ENCODE data around the gene DLGAP1. TPM values are rescaled to one million over a fixed set of nuclear protein-coding genes. Genes with fewer than 3 reads are reported as not detected.

The DLGAP1 gene
- total and polyA plus RNA-seq, 4 donors = 0.54 to 11.8 (median 3.1) TPM

DNA sequence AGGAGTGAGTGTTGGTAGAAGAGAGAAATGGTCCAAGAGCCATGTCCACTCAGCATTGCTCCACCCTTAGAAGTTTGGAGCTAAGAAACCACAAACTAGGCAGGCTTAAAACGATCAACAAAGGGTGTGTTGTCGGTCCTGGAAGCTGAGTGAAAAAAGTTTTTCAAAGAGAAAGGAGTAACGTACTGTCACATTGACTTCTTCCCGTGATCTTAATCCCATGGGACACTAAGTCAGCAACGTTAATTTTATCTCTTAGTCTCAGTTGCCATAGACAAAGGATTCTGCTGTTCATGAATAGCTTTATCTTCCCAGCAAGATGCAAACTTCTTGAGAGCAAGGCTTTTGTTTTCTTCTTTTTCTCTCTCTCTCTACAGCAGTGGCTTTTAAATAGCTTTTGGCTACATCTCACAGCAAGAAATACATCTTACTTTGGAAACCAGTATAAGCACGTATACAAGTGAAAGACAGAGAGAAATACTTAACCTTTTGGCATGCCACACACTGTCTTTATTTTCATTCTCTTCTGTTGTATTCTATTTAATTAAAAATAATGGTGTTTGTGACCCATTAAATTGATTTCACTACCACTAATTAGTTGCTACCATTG, 627.8 kb downstream of the DLGAP1 start:
- DNase-seq = no peak
- Histone ChIP-seq H3K9me3 (ENCODE audit: control insufficient read depth in 4 of 4, insufficient read depth in 3 of 4, low read length in 3 of 4) (no peaks in the 10 kb centered on the region), H3K4me3 (no peak overlapping the region), H3K27ac (ENCODE audit: low read depth in 1 of 2, low read length in 1 of 2) (no peak overlapping the region), H3K27me3 (ENCODE audit: control insufficient read depth in 3 of 3, insufficient read depth in 3 of 3, low read length in 2 of 3) (no peaks in the 10 kb centered on the region), H3K9ac (ENCODE audit: insufficient read depth in 1 of 2, low read length in 2 of 2) (no peak overlapping the region), H3K4me1 (ENCODE audit: control insufficient read depth in 5 of 5, insufficient read depth in 5 of 5, low read length in 5 of 5) (peaks cover 0 to 2% (median 0%) of the 10 kb centered on the region in 5 donors), H3K36me3 (ENCODE audit: control insufficient read depth in 4 of 4, insufficient read depth in 4 of 4, low read length in 4 of 4) (no peaks in the 10 kb centered on the region)
- ATAC-seq (ENCODE audit: insufficient read depth, low FRiP score) = no peak
- TF ChIP-seq, protein P1, sequence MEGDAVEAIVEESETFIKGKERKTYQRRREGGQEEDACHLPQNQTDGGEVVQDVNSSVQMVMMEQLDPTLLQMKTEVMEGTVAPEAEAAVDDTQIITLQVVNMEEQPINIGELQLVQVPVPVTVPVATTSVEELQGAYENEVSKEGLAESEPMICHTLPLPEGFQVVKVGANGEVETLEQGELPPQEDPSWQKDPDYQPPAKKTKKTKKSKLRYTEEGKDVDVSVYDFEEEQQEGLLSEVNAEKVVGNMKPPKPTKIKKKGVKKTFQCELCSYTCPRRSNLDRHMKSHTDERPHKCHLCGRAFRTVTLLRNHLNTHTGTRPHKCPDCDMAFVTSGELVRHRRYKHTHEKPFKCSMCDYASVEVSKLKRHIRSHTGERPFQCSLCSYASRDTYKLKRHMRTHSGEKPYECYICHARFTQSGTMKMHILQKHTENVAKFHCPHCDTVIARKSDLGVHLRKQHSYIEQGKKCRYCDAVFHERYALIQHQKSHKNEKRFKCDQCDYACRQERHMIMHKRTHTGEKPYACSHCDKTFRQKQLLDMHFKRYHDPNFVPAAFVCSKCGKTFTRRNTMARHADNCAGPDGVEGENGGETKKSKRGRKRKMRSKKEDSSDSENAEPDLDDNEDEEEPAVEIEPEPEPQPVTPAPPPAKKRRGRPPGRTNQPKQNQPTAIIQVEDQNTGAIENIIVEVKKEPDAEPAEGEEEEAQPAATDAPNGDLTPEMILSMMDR (IDR thresholded peaks at IDR 0.05; ENCODE audit: control extremely low read depth, extremely low read depth) = no peak
- 70 to 72% methylated on average over 6 of the region's 6 CpGs for whole genome bisulfite sequencing, 2 donors

DNA sequence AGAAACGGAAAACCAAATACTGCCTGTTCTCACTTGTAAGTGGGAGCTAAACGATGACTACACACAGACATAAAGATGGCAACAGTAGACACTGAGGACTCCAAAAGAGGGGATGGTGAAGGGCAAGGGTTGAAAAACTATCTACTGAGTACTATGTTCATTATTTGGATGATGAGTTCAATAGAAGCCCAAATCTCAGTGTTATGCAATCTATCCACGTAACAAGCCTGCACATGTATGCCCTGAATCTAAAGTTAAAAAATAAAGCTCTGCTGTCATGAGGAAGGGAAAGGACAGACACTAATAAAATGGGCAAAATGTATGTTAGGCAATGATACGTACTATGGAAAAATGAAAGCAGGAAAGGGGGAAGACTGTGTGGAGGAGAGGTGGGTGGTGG, 629.1 kb downstream of the DLGAP1 start:
- Histone ChIP-seq H3K27me3 (ENCODE audit: control insufficient read depth in 3 of 3, insufficient read depth in 3 of 3, low read length in 2 of 3) (no peaks in the 10 kb centered on the region), H3K27ac (ENCODE audit: low read depth in 1 of 2, low read length in 1 of 2) (no peak overlapping the region), H3K9me3 (ENCODE audit: control insufficient read depth in 4 of 4, insufficient read depth in 3 of 4, low read length in 3 of 4) (no peaks in the 10 kb centered on the region), H3K4me3 (no peak overlapping the region), H3K9ac (ENCODE audit: insufficient read depth in 1 of 2, low read length in 2 of 2) (no peak overlapping the region), H3K36me3 (ENCODE audit: control insufficient read depth in 4 of 4, insufficient read depth in 4 of 4, low read length in 4 of 4) (no peaks in the 10 kb centered on the region), H3K4me1 (ENCODE audit: control insufficient read depth in 5 of 5, insufficient read depth in 5 of 5, low read length in 5 of 5) (peaks cover 0 to 7% (median 0%) of the 10 kb centered on the region in 5 donors)
- DNase-seq (no peak), ATAC-seq (ENCODE audit: insufficient read depth, low FRiP score) (no peak)
- TF ChIP-seq, protein P1 (IDR thresholded peaks at IDR 0.05; ENCODE audit: control extremely low read depth, extremely low read depth) = no peak
- WGBS, 2 donors = 92% methylated on average over 4 of the region's 4 CpGs

DNA sequence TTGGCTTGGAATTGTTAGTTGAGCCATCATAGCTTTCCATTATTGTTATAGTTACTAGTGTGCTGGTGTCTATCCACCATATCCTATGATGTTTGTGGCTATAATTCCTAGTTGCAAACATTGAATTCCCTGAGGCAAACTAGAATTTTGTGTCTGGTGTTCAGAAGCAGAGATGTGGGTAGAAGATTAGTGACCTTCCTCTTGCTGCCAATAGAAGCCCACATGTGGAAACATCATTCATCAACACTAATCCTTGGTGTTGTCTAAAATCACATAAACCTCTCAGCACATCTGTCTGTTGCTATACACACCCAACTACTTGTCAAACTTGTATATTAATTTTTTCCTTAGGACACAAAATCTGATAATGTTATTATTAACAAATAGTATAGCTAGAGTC, 631.0 kb downstream of the DLGAP1 start:
- DNase-seq (no peak), ATAC-seq (ENCODE audit: insufficient read depth, low FRiP score) (no peak)
- Histone ChIP-seq H3K9ac (ENCODE audit: insufficient read depth in 1 of 2, low read length in 2 of 2) (no peak overlapping the region), H3K4me3 (no peak overlapping the region), H3K27ac (ENCODE audit: low read depth in 1 of 2, low read length in 1 of 2) (no peak overlapping the region), H3K4me1 (ENCODE audit: control insufficient read depth in 5 of 5, insufficient read depth in 5 of 5, low read length in 5 of 5) (peaks cover 0 to 7% (median 0%) of the 10 kb centered on the region in 5 donors), H3K36me3 (ENCODE audit: control insufficient read depth in 4 of 4, insufficient read depth in 4 of 4, low read length in 4 of 4) (no peaks in the 10 kb centered on the region), H3K27me3 (ENCODE audit: control insufficient read depth in 3 of 3, insufficient read depth in 3 of 3, low read length in 2 of 3) (no peaks in the 10 kb centered on the region), H3K9me3 (ENCODE audit: control insufficient read depth in 4 of 4, insufficient read depth in 3 of 4, low read length in 3 of 4) (no peaks in the 10 kb centered on the region)
- TF ChIP-seq, protein P1 (IDR thresholded peaks at IDR 0.05; ENCODE audit: control extremely low read depth, extremely low read depth) = no peak

DNA sequence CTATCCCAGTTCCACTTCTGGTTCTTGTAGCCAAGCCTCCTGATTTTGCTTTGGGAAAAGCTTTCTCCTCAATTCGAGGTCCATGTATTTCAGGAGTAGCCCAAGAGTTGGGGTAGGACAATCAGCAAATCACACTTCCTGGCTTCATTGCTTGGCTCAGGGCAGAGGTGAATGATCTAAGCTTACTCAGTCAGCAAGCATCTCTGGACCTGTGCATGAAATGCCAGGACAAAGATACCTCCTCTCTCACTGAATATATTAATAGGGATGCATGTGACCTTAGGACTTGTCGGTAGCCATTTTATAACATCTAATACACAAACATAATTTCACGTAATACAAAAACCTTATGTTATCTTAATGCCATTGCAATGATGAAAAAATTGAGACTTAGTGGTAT, 632.0 kb downstream of the DLGAP1 start:
- ATAC-seq (ENCODE audit: insufficient read depth, low FRiP score) (no peak), DNase-seq (no peak)
- WGBS, 2 donors = 92 to 97% methylated on average over 3 of the region's 3 CpGs
- H3K4me1 ChIP-seq (ENCODE audit: control insufficient read depth in 5 of 5, insufficient read depth in 5 of 5, low read length in 5 of 5) = peaks cover 0 to 7% (median 0%) of the 10 kb centered on the region in 5 donors
- H3K9me3 ChIP-seq (ENCODE audit: control insufficient read depth in 4 of 4, insufficient read depth in 3 of 4, low read length in 3 of 4) = no peaks in the 10 kb centered on the region
- no peak overlapping the region for H3K27ac ChIP-seq (ENCODE audit: low read depth in 1 of 2, low read length in 1 of 2)
- TF ChIP-seq, protein P1 (IDR thresholded peaks at IDR 0.05; ENCODE audit: control extremely low read depth, extremely low read depth) = no peak
- no peak overlapping the region for H3K4me3 ChIP-seq
- no peaks in the 10 kb centered on the region for H3K36me3 ChIP-seq (ENCODE audit: control insufficient read depth in 4 of 4, insufficient read depth in 4 of 4, low read length in 4 of 4)
- H3K27me3 ChIP-seq (ENCODE audit: control insufficient read depth in 3 of 3, insufficient read depth in 3 of 3, low read length in 2 of 3) = no peaks in the 10 kb centered on the region
- H3K9ac ChIP-seq (ENCODE audit: insufficient read depth in 1 of 2, low read length in 2 of 2) = no peak overlapping the region

Data from lung (tissue), 12 donors.